ENCODE data around the gene GRIK5. TPM values are rescaled to one million over a fixed set of nuclear protein-coding genes. Genes with fewer than 3 reads are reported as not detected.

GRIK5 gene
- polyA plus RNA-seq, 1 donor (not counting 4 experiments of a cell fraction or from before 2014, with no cell fraction given), result 0.17 TPM

- TF ChIP-seq CTCF (optimal IDR thresholded peaks at IDR 0.05 in 1 of 3, IDR thresholded peaks at IDR 0.05 in 1 of 3, conservative IDR thresholded peaks at IDR 0.05 in 1 of 3; ENCODE audit: extremely low read depth in 1 of 3, insufficient read depth in 2 of 3, low read length in 3 of 3), result no peak
- TF ChIP-seq EZH2 (IDR thresholded peaks at IDR 0.05; ENCODE audit: low read length), result no peak
- Histone ChIP-seq H3K79me2 (ENCODE audit: control insufficient read depth, insufficient read depth, low read length) (no peaks in the 10 kb centered on the region), H4K20me1 (ENCODE audit: control insufficient read depth, extremely low read depth, insufficient read depth, low read length) (no peaks in the 10 kb centered on the region), H3K9me3 (ENCODE audit: control insufficient read depth, low read depth, low read length) (no peaks in the 10 kb centered on the region), H3K4me1 (ENCODE audit: control insufficient read depth, extremely low read depth, insufficient read depth, low read length) (peaks cover 48% of the 10 kb centered on the region), H3K4me2 (ENCODE audit: control insufficient read depth, extremely low read depth, insufficient read depth, low read depth, low read length) (no peak overlapping the region), H3K27me3 (ENCODE audit: control insufficient read depth, extremely low read depth, insufficient read depth, low read length) (no peaks in the 10 kb centered on the region), H3K4me3 (ENCODE audit: control insufficient read depth in 2 of 3, extremely low read depth in 1 of 3, insufficient read depth in 2 of 3, low read depth in 1 of 3, low read length in 3 of 3) (no peak overlapping the region), H3K36me3 (ENCODE audit: control insufficient read depth in 2 of 2, extremely low read depth in 1 of 2, insufficient read depth in 2 of 2, low read length in 2 of 2) (peaks cover 0 to 7% of the 10 kb centered on the region in 2 experiments), H3K9ac (ENCODE audit: control insufficient read depth, extremely low read depth, insufficient read depth, low read length) (no peak overlapping the region), H3K9me1 (ENCODE audit: control insufficient read depth, extremely low read depth, insufficient read depth, low read length) (no peaks in the 10 kb centered on the region), H3K27ac (ENCODE audit: control insufficient read depth, insufficient read depth, low read length) (no peak overlapping the region), H2AFZ (ENCODE audit: control insufficient read depth, low read length) (no peak overlapping the region)
- FAIRE-seq, result no peak
- DNase-seq (ENCODE audit: low read depth, low spot score), result no peak
- dilution Hi-C loops (cut with MboI; ENCODE audit: extremely low pct_ligation_motif_present, low sequenced_read_pairs), result no loop called here
Measured at GRCh38 chr19:42115219-42115618, 45.2 kb upstream of the GRIK5 start.

DNA sequence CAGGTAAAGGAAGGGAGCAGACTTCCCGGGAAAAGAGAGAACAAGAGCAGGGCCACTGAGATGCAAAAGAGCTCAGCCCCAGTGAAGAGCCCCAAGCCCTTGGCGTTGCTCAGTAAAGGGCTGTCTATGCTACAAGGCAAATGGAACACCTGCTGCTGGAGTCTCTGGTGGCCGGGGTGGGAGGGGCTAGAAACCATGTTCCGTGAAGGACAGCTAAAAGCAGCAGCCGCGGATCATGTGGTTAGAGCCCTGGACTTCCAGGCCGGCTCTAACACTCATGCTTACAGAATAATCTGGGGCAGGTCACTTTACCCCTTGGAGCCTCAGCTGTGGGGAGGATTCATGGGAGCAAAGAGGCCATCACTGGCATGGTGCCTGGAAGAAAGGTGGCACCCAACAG, 44.4 kb upstream of the GRIK5 start:
- DNase-seq (ENCODE audit: low read depth, low spot score), result no peak
- no peaks in the 10 kb centered on the region for H3K79me2 ChIP-seq (ENCODE audit: control insufficient read depth, insufficient read depth, low read length)
- H3K4me1 ChIP-seq (ENCODE audit: control insufficient read depth, extremely low read depth, insufficient read depth, low read length), result peaks cover 48% of the 10 kb centered on the region
- H3K9ac ChIP-seq (ENCODE audit: control insufficient read depth, extremely low read depth, insufficient read depth, low read length), result peak overlapping the region; percentile 72
- no peaks in the 10 kb centered on the region for H3K27me3 ChIP-seq (ENCODE audit: control insufficient read depth, extremely low read depth, insufficient read depth, low read length)
- TF ChIP-seq EZH2 (IDR thresholded peaks at IDR 0.05; ENCODE audit: low read length) (no peak), CTCF (optimal IDR thresholded peaks at IDR 0.05 in 1 of 3, IDR thresholded peaks at IDR 0.05 in 1 of 3, conservative IDR thresholded peaks at IDR 0.05 in 1 of 3; ENCODE audit: extremely low read depth in 1 of 3, insufficient read depth in 2 of 3, low read length in 3 of 3) (no peak)
- H4K20me1 ChIP-seq (ENCODE audit: control insufficient read depth, extremely low read depth, insufficient read depth, low read length), result no peaks in the 10 kb centered on the region
- H2AFZ ChIP-seq (ENCODE audit: control insufficient read depth, low read length), result no peak overlapping the region
- H3K36me3 ChIP-seq (ENCODE audit: control insufficient read depth in 2 of 2, extremely low read depth in 1 of 2, insufficient read depth in 2 of 2, low read length in 2 of 2), result peaks cover 0 to 7% of the 10 kb centered on the region in 2 experiments
- FAIRE-seq, result no peak
- no peaks in the 10 kb centered on the region for H3K9me1 ChIP-seq (ENCODE audit: control insufficient read depth, extremely low read depth, insufficient read depth, low read length)
- dilution Hi-C loops (cut with MboI; ENCODE audit: extremely low pct_ligation_motif_present, low sequenced_read_pairs), result no loop called here
- peak overlapping the region; percentile 14 to 52 (median 48) for H3K4me3 ChIP-seq (ENCODE audit: control insufficient read depth in 2 of 3, extremely low read depth in 1 of 3, insufficient read depth in 2 of 3, low read depth in 1 of 3, low read length in 3 of 3)
- H3K9me3 ChIP-seq (ENCODE audit: control insufficient read depth, low read depth, low read length), result no peaks in the 10 kb centered on the region
- H3K27ac ChIP-seq (ENCODE audit: control insufficient read depth, insufficient read depth, low read length), result peak overlapping the region; percentile 99
- H3K4me2 ChIP-seq (ENCODE audit: control insufficient read depth, extremely low read depth, insufficient read depth, low read depth, low read length), result peak overlapping the region; percentile 85
